Measurements from ENCODE around the gene KLHDC8B.
"Not testable (repeated sequence)": the region's sequence is repeated elsewhere in the genome, so short reads cannot be mapped to it uniquely, and the experiment has no call there.

The KLHDC8B gene

GRCh38 chr3:49183873-49184272 lies 12.5 kb downstream of the KLHDC8B start:
- no peak for DNase-seq (ENCODE audit: low read depth)

DNA sequence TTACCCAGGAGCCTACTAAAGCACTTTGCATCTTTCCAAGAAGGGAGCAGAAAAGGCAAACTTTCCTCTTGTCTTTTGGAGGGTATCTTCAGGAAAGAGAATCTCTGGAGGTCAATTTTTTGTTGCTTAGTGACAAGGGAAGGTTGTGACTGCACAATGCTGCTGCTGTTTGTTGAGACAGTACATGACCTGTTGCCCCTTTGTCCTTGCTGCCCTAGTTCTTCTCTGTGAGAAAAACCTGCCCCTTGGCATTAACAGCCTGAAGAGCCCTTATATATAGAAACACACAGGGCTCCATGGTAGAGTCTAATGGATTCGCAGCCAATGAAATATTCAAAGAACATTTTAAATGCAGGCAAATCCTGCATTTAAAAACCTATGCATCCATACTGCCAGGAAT lies 20.3 kb downstream of the KLHDC8B start:
- no peak for DNase-seq (ENCODE audit: low read depth)

DNA sequence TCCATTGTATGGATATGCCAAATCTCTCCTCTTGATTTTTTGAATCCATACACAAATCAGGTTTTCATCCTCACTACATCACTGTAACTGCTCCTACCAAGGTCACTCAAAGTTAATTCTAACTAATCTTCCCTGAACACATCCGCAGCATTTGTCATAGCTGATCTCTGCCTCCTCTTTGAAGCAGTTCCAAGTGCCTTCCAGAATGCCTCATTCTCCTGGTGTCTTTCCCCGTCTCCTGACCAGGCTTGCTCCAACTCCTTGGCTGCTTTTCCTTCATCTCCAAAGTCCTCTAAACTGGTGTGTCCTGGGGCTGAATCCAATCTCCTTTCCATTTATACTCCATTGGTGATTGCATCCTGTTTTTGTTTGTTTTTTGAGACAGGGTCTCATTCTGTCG lies 26.8 kb downstream of the KLHDC8B start:
- DNase-seq (ENCODE audit: low read depth) = no peak

DNA sequence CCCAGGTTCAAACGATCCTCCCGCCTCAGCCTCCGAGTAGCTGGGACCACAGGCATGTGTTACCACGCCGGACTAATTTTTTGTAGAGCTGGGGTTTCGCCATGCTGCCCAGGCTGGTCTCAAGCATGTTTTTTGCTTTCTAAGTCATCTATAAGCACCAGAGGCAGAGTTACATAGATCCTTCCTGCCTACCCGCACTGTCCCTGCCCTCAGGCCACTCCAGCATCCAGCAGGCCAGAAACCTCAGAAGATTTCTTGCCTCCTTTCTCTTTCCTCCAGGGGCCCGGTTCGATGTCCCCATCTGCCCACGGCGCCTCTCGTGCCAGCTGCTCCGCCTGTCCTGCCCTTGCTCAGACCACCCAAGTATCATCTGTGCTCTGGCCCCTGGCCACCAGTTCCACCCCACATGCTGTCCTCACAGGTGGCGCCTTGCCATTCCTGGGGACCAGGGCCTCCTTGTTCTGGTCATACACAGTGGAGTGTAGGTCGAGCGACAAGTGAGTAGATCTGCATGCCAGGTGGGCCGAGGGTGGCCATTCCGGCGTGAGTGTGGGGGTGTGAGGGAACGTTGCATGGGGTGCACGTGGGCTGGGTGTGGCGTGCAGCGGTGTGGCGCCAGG lies 27.3 kb downstream of the KLHDC8B start:
- DNase-seq (ENCODE audit: low read depth) = no peak

DNA sequence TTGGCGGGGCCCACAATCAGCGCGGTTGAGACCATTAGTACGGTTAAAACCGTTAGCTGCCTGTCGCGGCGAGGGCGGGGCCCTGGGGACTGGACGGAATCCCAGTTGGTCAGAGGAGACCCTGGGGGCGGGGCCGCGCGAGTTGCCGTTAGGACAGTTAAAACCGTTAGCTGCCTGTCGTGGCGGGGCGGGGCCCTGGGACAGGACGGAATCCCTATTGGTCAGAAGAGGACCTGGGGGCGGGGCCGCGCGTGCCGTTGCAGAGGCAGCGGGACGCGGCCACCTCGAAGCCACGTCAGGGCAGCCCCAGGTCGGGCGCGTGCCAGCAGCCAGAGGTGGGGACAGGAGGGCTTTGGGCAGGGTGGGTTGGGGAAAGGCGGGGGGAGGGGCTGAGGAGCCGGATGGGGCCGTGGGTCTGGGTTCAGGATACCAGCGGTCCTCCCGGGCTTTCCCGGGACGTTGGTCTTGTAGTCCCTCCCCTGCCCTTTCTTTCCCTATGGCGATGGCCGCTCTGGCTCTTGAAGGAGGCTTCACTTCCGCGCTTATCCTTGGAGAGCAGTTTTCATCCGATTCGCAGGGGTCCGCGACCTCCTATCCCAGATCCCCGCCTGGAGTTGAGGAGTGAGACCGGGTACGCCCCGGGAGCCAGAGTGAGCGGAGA lies 28.0 kb downstream of the KLHDC8B start:
- DNase-seq (ENCODE audit: low read depth) = peak; percentile 95

DNA sequence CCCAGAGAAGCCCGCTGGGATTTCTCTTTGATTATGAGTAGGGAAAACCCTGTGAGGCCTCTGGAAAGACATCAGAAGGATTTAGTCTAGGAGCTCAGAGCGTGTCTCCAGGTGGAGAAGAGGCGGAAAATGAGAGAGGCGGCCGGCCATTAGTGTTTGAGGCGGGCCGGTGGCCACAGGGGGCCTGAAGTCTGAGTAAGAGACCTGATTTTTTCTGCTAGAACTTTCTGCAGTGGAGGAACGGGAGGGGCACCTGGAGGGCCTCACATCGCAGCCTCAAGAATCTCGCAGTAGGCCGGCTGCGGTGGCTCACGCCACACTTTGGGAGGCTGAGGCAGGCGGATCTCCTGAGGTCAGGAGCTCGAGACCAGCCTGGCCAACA lies 28.5 kb downstream of the KLHDC8B start:
- peak; percentile 20 for DNase-seq (ENCODE audit: low read depth)

- DNase-seq (ENCODE audit: low read depth) = no peak
These were observed 42.1 kb downstream of the KLHDC8B start for GRCh38 chr3:49213541-49213943.

- DNase-seq (ENCODE audit: low read depth) = no peak
These were observed 42.6 kb downstream of the KLHDC8B start for GRCh38 chr3:49213998-49214397.

DNA sequence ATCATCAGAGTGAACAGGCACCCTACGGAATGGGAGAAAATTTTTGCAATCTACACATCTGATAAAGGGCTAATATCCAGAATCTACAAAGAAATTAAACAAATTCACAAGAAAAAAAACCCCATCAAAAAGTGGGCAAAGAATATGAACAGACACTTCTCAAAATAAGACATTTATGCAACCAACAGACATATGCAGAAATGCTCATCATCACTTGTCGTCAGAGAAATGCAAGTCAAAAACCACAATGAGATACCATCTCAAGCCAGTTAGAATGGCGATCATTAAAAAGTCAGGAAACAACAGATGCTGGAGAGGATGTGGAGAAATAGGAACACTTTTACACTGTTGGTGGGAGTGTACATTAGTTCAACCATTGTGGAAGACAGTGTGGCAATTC lies 45.3 kb downstream of the KLHDC8B start:
- not testable (repeated sequence) for DNase-seq (ENCODE audit: low read depth)

GRCh38 chr3:49217108-49217507 lies 45.7 kb downstream of the KLHDC8B start:
- DNase-seq (ENCODE audit: low read depth) = not testable (repeated sequence)

DNA sequence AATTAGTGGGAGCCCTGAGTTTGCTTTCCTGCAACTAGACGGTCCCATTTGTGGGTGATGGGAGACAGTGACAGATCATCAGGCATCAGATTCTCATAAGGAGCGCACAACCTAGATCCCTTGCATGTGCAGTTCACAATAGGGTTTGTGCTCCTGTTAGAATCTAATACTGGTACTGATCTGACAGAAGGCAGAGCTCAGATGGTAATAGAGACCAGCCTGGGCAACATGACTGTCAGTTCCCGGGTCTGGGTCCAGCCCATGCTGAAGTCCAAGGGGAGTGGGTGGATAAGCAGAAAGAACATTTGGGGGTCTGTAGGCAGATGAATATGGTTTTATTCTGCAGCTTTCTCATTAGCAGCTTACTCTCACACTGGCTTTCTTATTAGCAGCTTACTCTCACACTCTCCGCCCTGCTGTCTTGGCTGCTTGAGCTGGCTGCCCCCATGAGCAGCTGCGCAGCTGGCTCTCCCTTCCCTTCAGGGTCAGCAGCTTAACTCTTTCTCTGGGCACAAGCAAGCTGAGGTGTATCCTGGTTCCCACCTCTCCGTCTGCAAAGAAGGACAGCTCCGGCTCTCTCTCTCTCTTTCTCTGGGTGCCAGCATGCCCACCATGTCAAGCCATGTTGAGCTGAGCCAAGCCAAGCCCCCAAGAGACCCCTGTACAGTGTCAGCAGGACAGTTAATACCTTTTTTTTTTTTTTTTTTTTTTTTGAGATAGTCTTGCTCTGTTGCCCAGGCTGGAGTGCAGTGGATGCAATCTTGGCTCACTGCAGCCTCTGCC lies 46.5 kb downstream of the KLHDC8B start:
- peak; percentile 12 for DNase-seq (ENCODE audit: low read depth)

- DNase-seq (ENCODE audit: low read depth) = peak; percentile 92
These were observed 47.1 kb downstream of the KLHDC8B start for GRCh38 chr3:49218471-49218989.

DNA sequence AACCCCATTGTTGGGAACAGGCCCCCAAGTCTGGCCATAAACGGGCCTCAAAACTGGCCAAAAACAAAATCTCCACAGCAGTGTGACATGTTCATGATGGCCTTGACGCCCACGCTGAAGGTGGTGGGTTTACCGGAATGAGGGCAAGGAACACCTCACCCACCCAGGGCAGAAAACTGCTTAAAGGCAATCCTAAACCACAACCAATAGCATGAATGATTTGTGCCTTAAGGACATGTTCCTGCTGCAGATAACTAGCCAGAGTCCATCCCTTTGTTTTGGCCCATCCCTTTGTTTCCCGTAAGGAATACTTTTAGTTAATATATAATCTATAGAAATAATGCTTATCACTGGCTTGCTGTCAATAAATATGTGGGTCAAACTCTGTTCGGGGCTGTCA lies 47.7 kb downstream of the KLHDC8B start:
- DNase-seq (ENCODE audit: low read depth) = no peak

GRCh38 chr3:49220985-49221563 lies 49.7 kb downstream of the KLHDC8B start:
- DNase-seq (ENCODE audit: low read depth) = not testable (repeated sequence)

- no peak for DNase-seq (ENCODE audit: low read depth)
These were observed 50.6 kb downstream of the KLHDC8B start for GRCh38 chr3:49222002-49222401.

Data from iris pigment epithelial cell (primary cell).